Spleen (tissue), 7 donors: Measurements from ENCODE around the gene SPIRE1.

Source experiments
- POLR2A ChIP-seq, 3 donors: fragments of 450-650 bp; IDR thresholded peaks; one replicate each; pipeline ENCODE4 v1.5.1; 2017; ENCODE audit warnings: antibody characterized with exemption in 3 of 3, mild to moderate bottlenecking in 1 of 3
- POLR2AphosphoS5 ChIP-seq, 3 donors: sonication (generic); formaldehyde crosslinking; IDR thresholded peaks; one replicate each; pipeline ENCODE4 v1.5.1; 2017; ENCODE audit warnings: antibody characterized with exemption in 3 of 3
- TF ChIP-seq, protein P1 (sequence below), 11 experiments: fragments of 200-600 bp in 7 of 11; fragments of 450-650 bp in 4 of 11; sonication (generic) in 4 of 11; IDR thresholded peaks in 8 of 11; conservative IDR thresholded peaks in 3 of 11; 1 replicate in 7 of 11; 2 replicates in 4 of 11; pipeline versions ENCODE4 v1.4.0 to v1.8.0; 2016 to 2021; ENCODE audit warnings: antibody characterized with exemption in 11 of 11, inconsistent platforms in 4 of 11, mild to moderate bottlenecking in 1 of 11
- donor health status: DM: no; HTN: no; CAD: no; lungs with moderate emphysema.
- donor health status: DM: no; HTN: no; CAD: no.
- donor health status: DM: no; HTN: no; CAD: no.

DNA sequence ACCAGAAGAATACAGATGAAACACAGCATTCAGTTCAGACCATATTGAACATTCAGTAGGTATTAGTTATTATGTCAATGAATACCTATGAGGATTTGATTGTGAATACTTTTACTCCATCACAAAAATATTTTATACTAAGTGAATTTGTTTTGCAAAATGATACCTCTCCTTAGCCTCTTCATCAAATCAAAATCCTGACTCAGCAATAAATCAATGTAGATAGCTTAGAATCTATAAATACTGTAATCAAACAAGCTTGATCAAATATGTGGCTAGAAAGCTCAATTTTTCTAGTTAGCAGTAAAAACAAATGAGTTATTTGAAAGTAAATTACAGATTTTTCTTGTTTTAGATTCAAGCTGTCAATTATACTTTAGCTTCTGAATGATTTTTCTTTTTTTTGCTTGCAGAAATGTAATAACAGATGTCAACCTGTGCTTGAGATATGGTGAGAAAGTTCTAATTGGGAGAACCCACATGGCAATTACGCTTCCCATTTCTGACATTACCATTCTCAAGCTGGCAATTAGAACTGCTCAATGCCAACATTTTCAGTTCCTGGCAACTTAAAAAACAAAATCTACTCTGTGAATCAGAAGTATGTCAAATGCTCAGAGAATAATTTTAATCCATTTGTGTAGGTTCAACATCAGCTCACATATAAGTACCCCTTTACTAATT is 140.6 kb downstream of the SPIRE1 start:
- TF ChIP-seq, protein P1, sequence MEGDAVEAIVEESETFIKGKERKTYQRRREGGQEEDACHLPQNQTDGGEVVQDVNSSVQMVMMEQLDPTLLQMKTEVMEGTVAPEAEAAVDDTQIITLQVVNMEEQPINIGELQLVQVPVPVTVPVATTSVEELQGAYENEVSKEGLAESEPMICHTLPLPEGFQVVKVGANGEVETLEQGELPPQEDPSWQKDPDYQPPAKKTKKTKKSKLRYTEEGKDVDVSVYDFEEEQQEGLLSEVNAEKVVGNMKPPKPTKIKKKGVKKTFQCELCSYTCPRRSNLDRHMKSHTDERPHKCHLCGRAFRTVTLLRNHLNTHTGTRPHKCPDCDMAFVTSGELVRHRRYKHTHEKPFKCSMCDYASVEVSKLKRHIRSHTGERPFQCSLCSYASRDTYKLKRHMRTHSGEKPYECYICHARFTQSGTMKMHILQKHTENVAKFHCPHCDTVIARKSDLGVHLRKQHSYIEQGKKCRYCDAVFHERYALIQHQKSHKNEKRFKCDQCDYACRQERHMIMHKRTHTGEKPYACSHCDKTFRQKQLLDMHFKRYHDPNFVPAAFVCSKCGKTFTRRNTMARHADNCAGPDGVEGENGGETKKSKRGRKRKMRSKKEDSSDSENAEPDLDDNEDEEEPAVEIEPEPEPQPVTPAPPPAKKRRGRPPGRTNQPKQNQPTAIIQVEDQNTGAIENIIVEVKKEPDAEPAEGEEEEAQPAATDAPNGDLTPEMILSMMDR (IDR thresholded peaks at IDR 0.05 in 8 of 11, conservative IDR thresholded peaks at IDR 0.05 in 3 of 11), result no peak
- TF ChIP-seq POLR2A (IDR thresholded peaks at IDR 0.05), result no peak
- TF ChIP-seq POLR2AphosphoS5 (IDR thresholded peaks at IDR 0.05), result no peak
